Kidney epithelial cell (primary cell): ENCODE results near the gene RAB7A. TPM values are rescaled to one million over a fixed set of nuclear protein-coding genes. Genes with fewer than 3 reads are reported as not detected.
A peak's percentile ranks its signal among the peaks of the same experiment; 100 is the strongest.

ENCODE experiments used
- DNase-seq: peaks from one replicate; pipeline ENCODE4 v3.0.0-alpha.2; 2010; ENCODE audit warnings: low read depth
- H3K27me3 ChIP-seq: 2 replicates; pipeline ENCODE4 v1.6.0; 2011; ENCODE audit warnings: low read length; ENCODE audit not compliant: control insufficient read depth, insufficient read depth
- H3K36me3 ChIP-seq: 2 replicates; pipeline ENCODE4 v1.5.1; 2011; ENCODE audit warnings: low read length; ENCODE audit not compliant: control insufficient read depth, insufficient read depth
- H3K4me3 ChIP-seq: 2 replicates; pipeline ENCODE4 v1.5.1; 2011; ENCODE audit warnings: low read depth, mild to moderate bottlenecking, control low read depth, low read length
- CTCF ChIP-seq: IDR thresholded peaks from 2 replicates; pipeline ENCODE4 v1.5.1; 2011; ENCODE audit warnings: mild to moderate bottlenecking, moderate library complexity, low read length, control low read depth, inconsistent platforms; ENCODE audit not compliant: insufficient read depth, poor library complexity, severe bottlenecking
- total RNA-seq: library from RNA; depleted of rRNA; stranded (reverse); fragments of >200 nt; gene quantifications from 2 replicates; pipeline ENCODE4 v1.2.3, GENCODE V29; 2015

RAB7A gene
- total RNA-seq, 1 donor from 2014 or later: 114 TPM

GRCh38 chr3:128784843-128785242 lies 58.9 kb downstream of the RAB7A start:
- H3K27me3 ChIP-seq: no peaks in the 10 kb centered on the region
- H3K36me3 ChIP-seq: peaks cover 1% of the 10 kb centered on the region
- TF ChIP-seq CTCF: no peak
- no peak overlapping the region for H3K4me3 ChIP-seq
- no peak for DNase-seq

- Histone ChIP-seq H3K4me3 (no peak overlapping the region), H3K36me3 (peaks cover 1% of the 10 kb centered on the region), H3K27me3 (no peaks in the 10 kb centered on the region)
- no peak for DNase-seq
- no peak for TF ChIP-seq CTCF
These were observed 60.5 kb downstream of the RAB7A start for GRCh38 chr3:128786434-128787020.

GRCh38 chr3:128787256-128788253 lies 61.6 kb downstream of the RAB7A start:
- Histone ChIP-seq H3K4me3 (no peak overlapping the region), H3K36me3 (no peaks in the 10 kb centered on the region), H3K27me3 (no peaks in the 10 kb centered on the region)
- peak; percentile 46 for TF ChIP-seq CTCF
- DNase-seq: peak; percentile 60

GRCh38 chr3:128788268-128788869 lies 62.4 kb downstream of the RAB7A start:
- Histone ChIP-seq H3K36me3 (no peaks in the 10 kb centered on the region), H3K27me3 (no peaks in the 10 kb centered on the region), H3K4me3 (no peak overlapping the region)
- no peak for DNase-seq
- TF ChIP-seq CTCF: no peak

- no peaks in the 10 kb centered on the region for H3K27me3 ChIP-seq
- TF ChIP-seq CTCF: no peak
- H3K36me3 ChIP-seq: no peaks in the 10 kb centered on the region
- DNase-seq: peak; percentile 56
- no peak overlapping the region for H3K4me3 ChIP-seq
These were observed 68.2 kb downstream of the RAB7A start for GRCh38 chr3:128794067-128794768.
